Hepatic stellate cell (primary cell): Measurements from ENCODE around the gene NOL4L.

Source experiments
- DNase-seq: peaks from one replicate; pipeline ENCODE4 v3.0.0; 2011; ENCODE audit warnings: low spot score

NOL4L gene

DNA sequence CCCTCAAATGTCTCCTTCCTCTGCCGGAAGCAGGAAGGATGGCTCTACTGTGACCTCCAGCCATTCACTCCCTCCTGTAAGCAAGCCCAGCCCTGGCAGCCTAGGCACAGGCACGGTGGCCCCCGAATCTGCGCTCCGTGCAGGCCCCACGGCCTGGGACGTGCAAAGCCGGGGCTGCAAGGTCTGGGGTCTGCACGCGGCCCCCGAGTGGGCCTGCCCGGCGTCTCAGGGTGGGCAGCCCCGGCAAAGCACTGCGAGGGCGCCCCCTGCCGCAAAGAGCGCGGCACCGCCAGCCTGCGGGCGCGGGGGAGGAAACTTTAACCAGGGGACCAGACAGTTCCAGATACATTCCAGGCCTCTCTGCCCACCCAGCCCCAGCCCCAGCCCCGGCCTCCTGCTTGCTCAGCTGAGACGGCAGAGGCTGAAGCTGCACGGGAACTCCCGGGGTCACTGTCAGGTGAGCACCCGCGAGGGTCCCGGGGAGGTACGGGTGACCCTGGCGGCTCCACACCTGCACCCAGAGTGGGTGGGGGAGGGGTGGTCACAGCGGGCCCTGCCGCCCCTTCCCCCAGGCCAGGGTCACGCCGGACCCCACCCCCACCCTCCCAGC, 128.2 kb downstream of the NOL4L start:
- peak; percentile 95 for DNase-seq

DNA sequence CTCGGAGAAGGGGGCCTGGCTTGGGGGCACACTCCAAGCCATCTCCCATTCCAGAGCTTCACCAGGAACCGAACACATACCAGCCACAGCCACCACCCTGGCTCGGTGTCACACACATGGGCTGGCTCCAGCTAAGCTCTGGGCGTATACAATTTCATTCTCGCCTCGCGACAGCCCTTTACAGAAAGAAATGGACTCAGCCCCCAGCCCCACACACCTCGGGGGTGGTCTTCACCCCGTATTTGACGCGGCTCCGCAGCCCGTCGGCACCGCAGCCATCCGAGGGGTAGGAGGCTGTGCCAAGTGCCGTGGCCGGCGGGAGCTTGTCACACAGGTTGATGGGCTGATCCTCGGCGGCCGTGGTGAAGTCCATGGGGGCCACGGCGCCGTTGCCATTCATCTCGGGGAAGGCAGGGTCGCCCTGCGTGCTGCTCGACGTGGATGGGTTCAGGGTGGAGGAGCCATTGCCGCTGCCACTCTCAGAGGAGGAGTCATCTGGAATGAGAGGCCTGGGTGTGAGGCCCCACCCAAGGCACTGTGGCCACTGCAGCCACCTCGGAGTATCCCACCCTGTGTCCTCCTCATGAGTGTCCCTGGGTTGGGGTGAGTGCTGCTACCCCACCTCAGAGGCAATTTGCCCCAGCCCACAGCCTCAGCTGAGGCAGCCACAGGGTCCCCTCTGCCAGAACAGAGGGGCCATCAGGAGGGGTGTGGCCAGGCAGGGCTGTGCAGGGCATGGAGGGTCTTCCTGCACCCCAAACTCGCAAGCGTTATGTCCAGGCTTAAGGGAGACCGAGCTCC, 129.0 kb downstream of the NOL4L start:
- no peak for DNase-seq

DNA sequence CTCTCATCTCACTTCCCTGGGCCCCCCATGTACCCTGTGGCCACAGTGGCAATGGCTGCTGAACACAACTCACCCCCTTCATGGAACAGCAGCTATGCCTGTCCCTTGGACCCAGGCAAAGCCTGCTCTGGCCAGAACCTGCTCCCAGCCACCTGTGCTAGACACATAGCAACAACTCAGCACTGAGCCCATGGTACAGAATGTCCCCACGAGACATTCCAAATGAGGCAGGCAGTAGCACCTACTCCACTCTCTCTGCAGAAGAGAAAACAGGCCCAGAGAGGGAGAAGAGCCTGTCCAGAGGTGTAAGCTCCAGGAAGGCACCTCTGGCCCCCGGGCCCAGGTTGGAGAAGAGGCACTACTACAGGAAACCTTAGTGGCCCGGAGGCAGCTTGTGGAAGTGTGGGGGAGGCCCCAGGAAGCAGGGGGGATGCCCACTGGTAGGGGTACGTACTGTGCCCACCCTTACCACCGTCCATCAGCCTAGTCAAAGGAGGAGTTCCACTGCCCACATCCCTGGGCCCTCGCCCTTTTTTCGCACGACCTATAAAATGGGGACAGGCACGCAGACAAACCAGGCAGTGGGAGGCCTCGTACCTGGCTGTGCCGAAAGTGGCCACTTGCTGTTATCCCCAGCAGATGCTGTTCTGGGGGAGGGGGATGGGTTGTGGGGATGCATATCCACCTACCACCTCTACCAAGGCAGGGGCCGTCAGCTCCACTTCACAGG, 129.8 kb downstream of the NOL4L start:
- DNase-seq: no peak

DNA sequence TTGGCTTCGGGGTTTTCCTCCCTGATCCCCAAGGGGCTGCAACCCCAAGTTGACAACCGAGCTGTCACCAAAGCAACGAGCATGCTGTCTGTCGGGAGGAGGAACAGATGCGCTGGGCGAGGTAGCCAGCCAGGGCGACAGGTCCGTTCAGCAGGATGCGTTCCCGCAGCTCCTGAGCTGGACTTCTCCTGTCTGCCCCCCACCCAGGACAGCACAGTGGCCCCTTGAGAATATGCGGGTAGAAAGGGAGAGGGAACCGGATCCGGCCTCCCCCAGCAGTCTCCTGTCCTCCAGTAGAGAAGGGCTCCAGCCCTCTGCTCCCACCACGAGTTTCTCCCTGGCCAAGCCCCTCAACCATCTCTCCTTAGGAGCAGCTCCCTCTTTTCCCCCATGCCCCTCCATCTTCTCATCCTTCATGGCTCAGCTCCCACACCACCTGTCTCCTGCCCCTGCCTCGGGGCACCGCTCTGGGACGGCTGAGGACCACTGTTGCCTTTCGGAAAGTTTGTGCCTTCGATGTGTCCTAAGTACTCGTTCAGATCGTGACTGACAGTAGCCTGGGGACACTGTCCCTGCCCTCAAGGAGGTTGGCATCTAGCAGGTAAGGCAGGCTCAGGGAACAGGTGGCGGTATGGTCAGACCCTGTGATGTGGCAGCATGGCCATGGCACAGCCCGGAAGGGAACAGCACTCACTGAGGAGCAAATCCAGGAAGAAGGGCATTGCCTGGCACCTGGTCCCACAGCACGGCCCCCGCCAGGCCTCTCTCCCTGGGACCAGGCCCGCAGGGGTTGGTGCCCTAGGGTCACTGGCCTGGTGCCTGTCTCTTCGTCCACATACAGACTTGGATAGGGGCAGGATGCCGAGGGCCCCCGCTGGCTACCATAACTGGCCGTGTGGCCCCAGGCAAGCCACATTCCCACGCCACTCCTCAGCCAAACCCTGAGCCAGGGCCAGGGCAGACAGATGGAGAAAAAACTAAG, 130.7 kb downstream of the NOL4L start:
- no peak for DNase-seq

DNA sequence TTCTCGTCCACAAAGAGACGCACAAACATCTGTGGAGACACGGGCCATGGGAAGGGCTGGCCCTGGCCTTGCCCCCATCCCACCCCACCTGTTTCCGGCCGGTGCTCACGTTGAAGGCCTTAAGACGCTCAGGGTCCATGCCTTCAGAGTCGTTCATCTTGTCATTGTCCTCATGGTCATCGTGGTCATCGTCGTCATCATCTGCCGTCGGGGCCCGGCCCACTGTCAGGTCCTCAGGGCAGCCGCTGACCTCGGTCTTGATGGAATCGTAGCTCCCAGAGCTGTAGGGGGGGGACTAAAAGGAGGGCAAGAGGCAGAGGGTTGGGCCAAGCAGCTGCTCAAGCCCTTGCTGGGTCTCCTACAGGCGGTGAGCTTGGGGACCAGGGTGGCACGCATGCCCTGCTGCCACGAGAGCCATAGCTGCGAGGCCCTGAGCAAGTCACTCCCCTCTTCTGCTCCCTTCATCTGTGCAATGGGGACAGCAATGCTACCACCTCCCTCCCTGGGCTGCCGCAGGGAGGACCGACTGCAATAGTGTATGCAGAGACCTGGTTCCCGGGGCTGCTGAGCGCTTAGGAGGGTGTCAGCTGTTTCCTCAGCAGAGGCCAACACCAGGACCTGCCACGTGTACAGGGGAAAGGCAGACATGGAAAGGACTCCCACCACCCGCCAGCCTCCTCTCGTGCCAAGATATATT, 131.5 kb downstream of the NOL4L start:
- no peak for DNase-seq

DNA sequence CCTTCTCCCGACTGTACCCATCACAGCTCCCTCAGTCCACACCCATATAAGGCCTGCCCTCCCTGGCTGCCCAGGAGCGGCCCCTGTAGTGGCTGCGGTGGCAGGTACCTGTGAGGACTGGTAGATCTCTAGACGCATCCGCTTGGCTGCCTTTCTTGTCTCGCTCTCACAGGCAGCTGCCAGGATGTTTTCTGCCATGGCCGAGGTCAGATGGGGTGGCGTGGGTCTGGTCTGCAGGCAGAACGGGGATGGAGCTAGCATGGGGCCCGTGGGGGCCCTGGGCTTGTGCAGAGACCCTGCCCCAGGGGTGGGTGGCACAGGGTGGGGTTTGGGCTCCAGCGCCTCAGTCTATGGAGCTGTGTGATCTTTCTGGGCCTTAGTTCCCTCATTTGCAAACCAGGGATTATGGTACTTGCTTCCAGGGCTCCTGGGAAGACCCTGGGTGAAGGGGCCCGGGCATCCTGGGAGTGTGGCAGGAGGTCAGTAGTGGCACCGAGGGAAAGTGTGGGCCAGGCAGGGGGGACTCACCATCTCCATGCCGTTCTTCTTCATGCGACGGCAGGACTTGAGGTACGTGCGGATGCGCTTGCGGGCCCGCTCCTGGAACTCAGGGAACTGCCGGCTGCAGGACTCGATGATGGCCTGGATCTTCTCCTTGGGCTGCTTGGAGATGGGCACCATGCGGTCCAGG, 132.2 kb downstream of the NOL4L start:
- no peak for DNase-seq

DNA sequence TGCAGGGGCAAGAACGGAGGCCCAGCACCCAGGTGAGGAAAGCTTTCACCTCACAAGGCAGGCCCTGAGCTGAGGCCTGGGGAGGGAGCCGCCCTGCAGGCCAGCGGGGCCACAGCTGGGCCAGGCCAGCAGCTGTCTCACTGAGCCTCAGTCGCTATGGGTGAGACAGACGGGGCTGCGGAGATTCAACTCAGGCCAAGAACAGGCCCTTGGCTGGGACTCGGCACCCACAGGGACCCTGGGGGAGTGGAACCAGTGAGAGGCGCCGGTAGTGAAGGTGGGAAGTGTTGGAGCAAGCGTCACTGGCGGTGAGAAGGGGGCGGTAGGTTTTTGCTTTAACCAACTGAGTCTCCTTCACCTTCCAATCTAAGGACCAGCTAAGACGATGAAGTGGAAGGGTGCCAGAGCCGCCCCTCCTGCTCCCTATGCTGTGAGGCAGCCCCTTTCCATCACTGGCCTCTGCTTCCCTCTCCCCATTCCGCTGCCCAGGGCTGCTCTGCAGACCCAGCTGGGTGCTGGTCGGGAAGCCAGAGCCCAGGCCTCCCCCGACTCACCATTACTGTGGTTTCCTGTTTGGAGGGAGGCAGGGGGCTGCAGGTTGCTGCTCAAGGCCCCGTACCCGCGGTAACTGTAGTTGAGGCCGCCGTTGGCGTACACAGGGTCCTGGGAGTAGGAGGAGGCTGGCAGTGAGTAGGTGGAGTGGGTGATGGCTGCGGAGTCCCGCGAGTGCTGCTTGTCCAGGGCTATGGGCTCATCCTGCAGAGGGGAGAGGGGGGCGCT, 133.3 kb downstream of the NOL4L start:
- DNase-seq: no peak

DNA sequence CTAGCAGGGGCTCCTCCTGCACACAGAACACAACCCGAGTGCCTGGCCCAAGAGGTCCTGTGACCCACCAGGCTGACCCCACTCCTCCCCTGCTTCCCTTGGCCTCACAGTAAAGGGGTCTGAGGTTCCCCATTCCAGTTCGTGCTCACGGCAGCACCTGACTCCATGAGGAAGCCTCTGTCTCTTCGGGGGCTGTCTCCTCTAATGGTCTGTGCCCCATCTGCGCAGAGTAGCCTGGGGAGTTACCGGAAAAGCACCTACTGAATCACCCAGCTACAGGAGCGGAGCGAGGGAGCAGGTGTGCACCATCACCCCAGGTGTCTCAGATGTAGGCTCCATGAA, 133.8 kb downstream of the NOL4L start:
- no peak for DNase-seq

DNA sequence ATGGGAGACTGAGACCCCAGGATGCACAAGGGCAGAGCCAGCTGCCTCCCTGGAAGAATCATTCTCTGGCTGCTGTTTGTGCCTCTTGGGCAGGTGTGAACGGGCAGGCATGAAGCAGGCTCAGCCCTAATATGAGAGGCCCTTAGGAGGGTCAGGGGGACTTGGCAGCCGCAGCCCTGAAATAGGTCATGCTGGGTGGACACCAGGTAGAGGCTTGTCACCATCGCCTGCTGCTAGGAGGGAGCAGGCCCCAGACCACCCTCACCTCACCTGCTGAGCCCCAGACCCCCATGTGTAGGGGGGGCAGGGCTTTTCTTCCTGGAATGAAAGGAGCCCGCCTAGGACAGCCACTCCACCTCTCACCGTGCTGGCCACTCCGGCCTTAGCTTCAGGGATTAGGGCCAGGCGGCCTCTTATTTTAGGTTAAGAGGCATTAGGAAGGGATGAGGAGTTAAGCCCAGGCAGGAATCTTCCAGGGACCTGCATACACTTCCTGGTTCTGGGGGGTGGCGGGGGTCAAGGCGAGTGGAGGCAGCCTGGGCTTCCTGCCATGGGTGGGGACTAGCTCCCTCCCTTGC, 134.6 kb downstream of the NOL4L start:
- DNase-seq: no peak

DNA sequence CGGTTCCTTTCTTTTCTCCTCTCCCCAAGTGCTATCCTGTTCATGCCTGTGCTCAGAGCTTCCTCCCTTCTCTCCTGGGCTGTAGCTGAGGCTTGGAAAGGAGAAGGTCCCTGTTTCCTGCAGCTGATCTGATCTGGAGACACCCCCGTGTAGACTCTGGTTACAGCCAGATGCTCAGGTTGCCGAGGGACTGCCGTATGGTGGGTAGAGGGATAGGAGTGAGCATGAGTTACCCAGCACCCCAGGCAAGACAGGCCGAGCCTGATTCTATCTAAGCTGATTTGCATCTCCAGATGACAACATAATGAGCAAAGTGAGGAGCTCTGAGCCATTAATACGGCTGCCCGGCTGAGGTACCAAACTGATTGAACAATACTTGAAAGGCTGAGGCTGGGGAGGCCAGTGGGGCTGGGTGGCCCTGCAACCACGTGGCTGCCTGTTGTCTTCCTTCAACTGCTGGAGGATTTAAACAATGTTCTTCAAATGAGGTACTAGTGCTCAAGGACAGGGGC, 135.2 kb downstream of the NOL4L start:
- DNase-seq: no peak

DNA sequence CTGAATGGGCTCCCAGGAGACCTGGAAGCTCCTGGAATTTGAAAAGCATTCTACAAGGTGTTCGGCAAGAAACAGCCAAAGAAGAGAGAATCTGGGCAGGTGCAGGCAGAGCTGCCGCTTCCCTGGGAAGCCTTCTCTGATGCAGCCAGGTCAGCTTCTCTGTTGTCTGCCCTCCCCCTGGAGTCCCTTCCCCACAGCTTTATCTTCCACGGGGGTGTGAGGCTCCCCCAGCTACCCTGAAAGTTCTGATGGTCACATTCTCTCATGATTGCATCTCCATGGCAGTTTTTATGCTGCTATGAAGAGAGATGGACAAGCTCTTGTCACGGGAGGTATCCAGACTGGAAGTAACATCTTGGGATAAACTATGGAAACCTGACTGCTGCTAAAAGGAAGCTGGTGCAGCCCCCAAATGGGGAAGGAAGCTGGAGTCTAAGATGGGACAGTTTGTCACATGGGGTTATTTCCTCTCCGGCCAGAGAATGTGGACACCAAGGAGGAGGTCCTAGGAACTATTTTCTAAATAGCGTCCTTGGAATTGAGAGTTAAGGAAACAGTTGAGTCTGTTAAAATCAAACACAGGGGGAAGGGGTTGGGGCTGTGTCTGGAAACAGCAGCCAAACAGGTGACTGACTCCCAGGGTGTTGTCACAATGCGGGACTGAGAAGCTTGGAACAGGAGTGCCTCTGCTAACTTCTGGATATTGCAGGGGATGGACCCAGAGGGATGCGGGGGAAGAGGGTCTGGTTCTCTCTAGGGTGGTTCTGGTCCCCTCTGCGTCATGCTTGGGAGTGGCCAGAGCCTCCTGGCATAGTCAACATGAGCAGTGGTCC, 135.9 kb downstream of the NOL4L start:
- no peak for DNase-seq

DNA sequence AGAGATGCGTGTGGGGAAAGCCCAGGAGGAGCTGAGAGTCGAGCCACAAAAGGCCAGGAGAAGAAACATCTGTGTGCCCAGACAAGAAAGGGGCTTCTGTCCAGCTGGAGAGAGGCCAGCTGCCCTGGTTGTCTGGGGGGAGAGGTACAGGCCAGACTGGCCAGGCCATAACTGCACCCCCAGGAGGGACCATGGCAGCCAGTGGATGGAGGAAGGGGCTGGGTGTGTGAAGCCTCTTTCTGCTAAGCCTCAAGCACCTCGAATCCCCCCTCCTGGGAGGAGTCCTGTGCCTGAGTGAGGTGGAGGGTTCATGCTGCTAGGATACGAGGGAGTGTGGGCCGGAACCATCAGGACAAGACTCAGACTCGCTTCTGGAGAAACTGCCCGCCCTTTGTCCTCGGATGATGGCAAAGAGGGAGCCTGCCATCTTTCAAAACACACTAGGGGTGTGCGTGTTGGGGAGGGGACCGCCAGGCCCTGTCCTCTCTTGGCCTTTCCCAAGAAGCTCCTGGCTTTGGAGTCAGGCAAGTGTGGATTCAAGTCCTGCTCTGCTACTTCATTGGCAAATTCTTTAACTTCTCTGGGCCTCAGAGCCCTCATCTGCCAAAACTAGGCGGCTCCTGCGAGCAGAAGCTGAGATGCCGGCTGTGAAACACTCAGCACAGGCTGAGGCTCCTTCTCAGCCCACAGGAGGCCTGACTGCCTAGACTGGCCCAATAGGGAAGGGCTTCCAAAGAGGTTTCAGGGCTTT, 136.7 kb downstream of the NOL4L start:
- no peak for DNase-seq

DNA sequence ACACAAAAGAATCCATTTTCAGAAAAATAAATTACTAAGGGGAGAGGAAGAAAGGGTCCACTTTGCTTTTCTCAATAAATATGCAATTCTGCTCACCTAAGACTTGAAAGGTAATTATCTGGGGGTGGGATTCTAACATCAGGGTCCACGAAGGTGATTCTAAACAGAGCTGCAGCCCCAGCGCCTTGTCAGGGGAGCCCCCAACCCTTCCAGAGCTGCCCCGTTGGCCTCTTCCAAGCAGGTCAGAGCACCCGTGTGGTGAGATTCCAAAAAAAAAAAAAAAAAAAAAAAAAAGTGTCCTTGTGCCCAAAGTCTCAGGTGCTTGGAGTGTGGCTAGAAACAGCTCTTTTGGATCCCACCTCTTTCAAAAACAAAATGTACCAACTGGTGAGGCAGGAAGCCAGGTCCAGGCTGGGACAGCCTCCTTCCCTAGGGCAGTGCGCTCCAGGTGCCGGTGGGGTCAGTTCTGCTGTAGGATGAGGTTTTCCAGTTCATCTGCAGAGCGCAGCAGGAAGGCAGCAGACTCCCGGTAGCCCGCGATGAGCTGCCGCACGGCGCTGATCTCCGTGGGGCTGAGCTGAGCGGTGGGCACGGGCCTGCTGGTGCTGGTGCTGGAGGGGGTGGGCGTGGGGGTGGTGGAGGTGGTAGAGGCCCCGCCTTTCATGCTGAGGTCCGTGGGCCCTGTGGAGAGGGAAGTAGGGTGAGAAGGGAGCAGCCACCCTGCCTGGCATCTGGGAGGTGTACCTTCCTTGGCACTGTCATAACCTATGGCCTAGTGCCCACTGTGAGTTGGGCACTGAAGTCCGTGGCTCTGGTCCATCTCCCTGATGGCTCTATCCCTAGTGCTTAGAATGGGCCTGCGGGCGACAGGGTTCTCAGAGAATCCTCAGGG, 137.8 kb downstream of the NOL4L start:
- DNase-seq: no peak

DNA sequence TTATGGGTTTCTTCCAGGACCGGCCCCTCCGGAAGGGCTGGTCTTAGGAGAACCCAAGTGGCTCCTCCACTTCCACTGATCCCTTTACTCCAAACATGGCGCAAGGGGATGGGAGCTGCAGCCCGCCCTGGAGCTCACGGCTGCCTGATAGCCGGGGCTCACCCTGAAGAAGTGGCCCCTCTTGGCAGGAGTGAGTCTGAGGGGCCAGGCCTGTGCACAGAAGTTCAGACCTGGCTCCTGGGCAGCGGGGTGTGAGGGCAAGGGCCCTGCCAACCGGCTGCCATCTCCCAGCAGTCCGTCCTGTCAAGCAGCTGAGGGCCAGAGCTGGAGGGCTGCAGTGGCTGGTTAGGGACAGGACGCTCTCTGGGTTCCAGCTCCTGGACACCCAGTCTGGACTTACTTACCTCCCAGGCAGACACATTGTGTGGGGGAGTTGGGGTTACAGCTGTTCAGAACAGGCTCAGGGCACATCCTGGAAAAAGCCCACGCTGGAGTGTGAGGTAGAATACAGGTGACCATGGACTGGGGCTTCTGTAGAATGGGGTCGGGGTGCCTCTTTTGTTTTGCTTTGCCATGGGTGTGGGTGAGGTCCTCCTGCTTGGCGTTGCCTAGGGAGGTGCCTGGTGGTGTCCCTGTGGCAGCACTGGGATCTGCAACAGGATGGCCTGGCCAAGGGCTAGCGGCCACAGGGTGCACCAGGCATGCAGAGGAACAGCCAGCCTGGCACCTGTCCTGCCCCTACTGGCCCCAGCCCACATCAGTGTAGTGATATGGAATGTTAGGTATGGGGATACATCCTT, 138.6 kb downstream of the NOL4L start:
- no peak for DNase-seq

DNA sequence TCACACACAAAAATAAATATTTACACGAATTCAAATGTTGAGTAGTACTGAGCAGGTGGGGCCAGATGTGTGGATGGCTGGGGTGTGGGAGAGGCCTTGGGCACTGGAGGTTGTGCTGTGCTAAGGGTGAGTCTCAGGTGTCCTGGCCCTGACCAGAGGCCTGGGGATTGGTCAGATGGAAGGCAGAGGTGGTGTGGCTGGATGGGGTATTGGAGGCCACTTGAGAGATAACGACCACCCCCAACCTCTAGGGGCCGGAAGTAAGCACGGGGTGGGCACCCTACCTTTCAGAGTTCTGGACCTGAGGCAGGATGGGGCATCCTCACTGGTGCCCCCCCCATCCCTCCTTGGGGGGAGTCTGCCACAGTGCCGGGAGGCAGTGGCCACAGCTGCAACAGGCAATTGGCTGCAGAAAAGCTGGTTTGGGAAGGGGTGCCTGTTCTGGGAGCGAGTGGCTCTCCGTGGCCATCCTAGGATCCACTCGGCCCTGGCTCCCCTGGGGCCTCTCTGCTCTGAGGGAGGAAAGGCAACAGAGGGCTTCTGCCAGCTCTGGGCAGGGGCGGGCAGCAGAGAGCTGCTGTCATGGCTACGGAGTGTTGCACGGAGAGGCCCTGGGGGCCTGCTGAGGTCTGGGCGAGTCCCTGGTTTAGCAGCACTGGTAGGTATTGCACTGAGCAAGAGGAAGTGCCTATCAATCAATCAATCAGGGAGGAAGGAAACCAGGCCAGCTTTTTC, 139.4 kb downstream of the NOL4L start:
- DNase-seq: no peak
